Measurements from ENCODE around the gene SHISAL1. TPM values are rescaled to one million over a fixed set of nuclear protein-coding genes. Genes with fewer than 3 reads are reported as not detected.
"Not testable (repeated sequence)": the region's sequence is repeated elsewhere in the genome, so short reads cannot be mapped to it uniquely, and the experiment has no call there.

SHISAL1 gene
- total RNA-seq, 1 experiment from 2014 or later = not detected

- DNase-seq (ENCODE audit: low spot score) = no peak
Observed at GRCh38 chr22:44328762-44329161, 16.0 kb upstream of the SHISAL1 start.

- DNase-seq (ENCODE audit: low spot score) = no peak
Observed at GRCh38 chr22:44328326-44328725, 15.6 kb upstream of the SHISAL1 start.

- DNase-seq (ENCODE audit: low spot score) = no peak
Observed at GRCh38 chr22:44326491-44326885, 13.7 kb upstream of the SHISAL1 start.

GRCh38 chr22:44325718-44326490 lies 13.2 kb upstream of the SHISAL1 start:
- no peak for DNase-seq (ENCODE audit: low spot score)

- not testable (repeated sequence) for DNase-seq (ENCODE audit: low spot score)
Observed at GRCh38 chr22:44323140-44323790, 10.5 kb upstream of the SHISAL1 start.

- DNase-seq (ENCODE audit: low spot score) = no peak
Observed at GRCh38 chr22:44319685-44320084, 6.9 kb upstream of the SHISAL1 start.

- DNase-seq (ENCODE audit: low spot score) = no peak
Observed at GRCh38 chr22:44318751-44319150, 6.0 kb upstream of the SHISAL1 start.

GRCh38 chr22:44317886-44318637 lies 5.3 kb upstream of the SHISAL1 start:
- no peak for DNase-seq (ENCODE audit: low spot score)

GRCh38 chr22:44317123-44317444 lies 4.3 kb upstream of the SHISAL1 start:
- no peak for DNase-seq (ENCODE audit: low spot score)

- DNase-seq (ENCODE audit: low spot score) = no peak
Observed at GRCh38 chr22:44316393-44317122, 3.8 kb upstream of the SHISAL1 start.

GRCh38 chr22:44314425-44315067 lies 1.8 kb upstream of the SHISAL1 start:
- no peak for DNase-seq (ENCODE audit: low spot score)

- no peak for DNase-seq (ENCODE audit: low spot score)
Observed at GRCh38 chr22:44313385-44314006, 745 bp upstream of the SHISAL1 start.

GRCh38 chr22:44311855-44312170 lies 938 bp downstream of the SHISAL1 start:
- DNase-seq (ENCODE audit: low spot score) = no peak

- no peak for DNase-seq (ENCODE audit: low spot score)
Observed at GRCh38 chr22:44311104-44311854, 1.5 kb downstream of the SHISAL1 start.

GRCh38 chr22:44309647-44310046 lies 3.1 kb downstream of the SHISAL1 start:
- DNase-seq (ENCODE audit: low spot score) = no peak

GRCh38 chr22:44309137-44309536 lies 3.6 kb downstream of the SHISAL1 start:
- DNase-seq (ENCODE audit: low spot score) = no peak

- DNase-seq (ENCODE audit: low spot score) = no peak
Observed at GRCh38 chr22:44307509-44308169, 5.1 kb downstream of the SHISAL1 start.

GRCh38 chr22:44305888-44306287 lies 6.9 kb downstream of the SHISAL1 start:
- DNase-seq (ENCODE audit: low spot score) = no peak

- DNase-seq (ENCODE audit: low spot score) = no peak
Observed at GRCh38 chr22:44305455-44305854, 7.3 kb downstream of the SHISAL1 start.

- no peak for DNase-seq (ENCODE audit: low spot score)
Observed at GRCh38 chr22:44304911-44305310, 7.8 kb downstream of the SHISAL1 start.
